HepG2 (cell line): ENCODE measurements around the gene SPATS2. TPM values are rescaled to one million over a fixed set of nuclear protein-coding genes. Genes with fewer than 3 reads are reported as not detected.

Experiments used
- CTCF ChIP-seq: sonication (generic); formaldehyde crosslinking; IDR thresholded peaks from 2 replicates; pipeline ENCODE4 v1.5.0; 2020; ENCODE audit warnings: mild to moderate bottlenecking, missing genetic modification reagents, moderate library complexity
- FOXJ3 ChIP-seq: sonication (generic); formaldehyde crosslinking; IDR thresholded peaks from 2 replicates; pipeline ENCODE4 v1.4.0; 2020; ENCODE audit warnings: missing genetic modification reagents, mild to moderate bottlenecking, borderline replicate concordance
- MAFG ChIP-seq: sonication (generic); formaldehyde crosslinking; IDR thresholded peaks from 2 replicates; pipeline ENCODE4 v1.5.1; 2020; ENCODE audit warnings: mild to moderate bottlenecking, missing genetic modification reagents
- NFE2L2 ChIP-seq: fragments of 150-350 bp; IDR thresholded peaks from 2 replicates; pipeline ENCODE4 v1.6.1; 2014; ENCODE audit warnings: low read length
- PRDM4 ChIP-seq: sonication (generic); formaldehyde crosslinking; IDR thresholded peaks from 2 replicates; pipeline ENCODE4 v1.9.0; 2021; ENCODE audit warnings: missing genetic modification reagents, borderline replicate concordance
- PRMT3 ChIP-seq: sonication (generic); formaldehyde crosslinking; IDR thresholded peaks from 2 replicates; pipeline ENCODE4 v1.8.1; 2022; ENCODE audit warnings: low read depth, mild to moderate bottlenecking, moderate library complexity, missing genetic modification reagents, borderline replicate concordance
- STAT5B ChIP-seq: sonication (generic); formaldehyde crosslinking; IDR thresholded peaks from 2 replicates; pipeline ENCODE4 v1.4.0; 2020; ENCODE audit warnings: missing genetic modification reagents
- TSC22D2 ChIP-seq: sonication (generic); formaldehyde crosslinking; IDR thresholded peaks from 2 replicates; pipeline ENCODE4 v1.5.1; 2020; ENCODE audit warnings: missing genetic modification reagents, mild to moderate bottlenecking, borderline replicate concordance
- XRCC5 ChIP-seq: fragments of 200-400 bp; formaldehyde crosslinking; optimal IDR thresholded peaks from 2 replicates; pipeline ENCODE3; 2017; ENCODE audit warnings: mild to moderate bottlenecking, low read length
- ZBTB44 ChIP-seq: sonication (generic); formaldehyde crosslinking; IDR thresholded peaks from 2 replicates; pipeline ENCODE4 v1.4.0; 2020; ENCODE audit warnings: missing genetic modification reagents
- ZNF564 ChIP-seq: sonication (generic); formaldehyde crosslinking; IDR thresholded peaks from 2 replicates; pipeline ENCODE4 v1.8.1; 2023; ENCODE audit warnings: mild to moderate bottlenecking, missing genetic modification reagents
- ZNF572 ChIP-seq: sonication (generic); formaldehyde crosslinking; IDR thresholded peaks from 2 replicates; pipeline ENCODE4 v1.5.1; 2020; ENCODE audit warnings: mild to moderate bottlenecking, missing genetic modification reagents
- ZNF850 ChIP-seq: sonication (generic); formaldehyde crosslinking; conservative IDR thresholded peaks from 2 replicates; pipeline ENCODE4 v1.9.0; 2021; ENCODE audit warnings: mild to moderate bottlenecking, missing genetic modification reagents
- polyA plus RNA-seq, 8 experiments: library from polyadenylated mRNA; depleted of rRNA in 3 of 8; stranded (reverse) in 7 of 8; unstranded in 1 of 8; fragments of >200 nt; fragmentation: Illumina TruSeq in 4 of 8; extraction: Trizol in 4 of 8; gene quantifications; 2 replicates each; pipeline versions ENCODE4 v1.2.1 to v1.2.3, GENCODE V29; 2011 to 2016; ENCODE audit warnings: low read depth in 4 of 8, missing spikeins in 1 of 8, mixed read lengths in 1 of 8; ENCODE audit not compliant: insufficient read depth in 1 of 8
- total RNA-seq, 5 experiments: library from RNA; depleted of rRNA; stranded (reverse); fragments of >200 nt; fragmentation: Illumina TruSeq; extraction: Trizol; gene quantifications; 2 replicates each; pipeline ENCODE4 v1.2.3, GENCODE V29; 2016; ENCODE audit warnings: low read depth in 1 of 5
- TF ChIP-seq, protein P1 (sequence below): sonication (generic); formaldehyde crosslinking; conservative IDR thresholded peaks from 2 replicates; pipeline ENCODE4 v1.4.0; 2020; ENCODE audit warnings: missing genetic modification reagents
- TF ChIP-seq, protein P2 (sequence below): IDR thresholded peaks from 2 replicates; pipeline ENCODE4 v1.6.1; 2012; ENCODE audit warnings: low read depth, low read length, improper control_type of control experiment
- TF ChIP-seq, protein P3 (sequence below): sonication (generic); formaldehyde crosslinking; IDR thresholded peaks from 2 replicates; pipeline ENCODE4 v1.8.1; 2023; ENCODE audit warnings: mild to moderate bottlenecking, missing genetic modification reagents, borderline replicate concordance
- TF ChIP-seq, protein P4 (sequence below): sonication (generic); formaldehyde crosslinking; IDR thresholded peaks from 2 replicates; pipeline ENCODE4 v1.4.0; 2020; ENCODE audit warnings: mild to moderate bottlenecking, missing genetic modification reagents

Gene SPATS2
- total and polyA plus RNA-seq, 2 of the 13 experiments (the other 11 are each of a cell fraction or from before 2014, with no cell fraction given): 19.3 to 28.1 TPM

DNA sequence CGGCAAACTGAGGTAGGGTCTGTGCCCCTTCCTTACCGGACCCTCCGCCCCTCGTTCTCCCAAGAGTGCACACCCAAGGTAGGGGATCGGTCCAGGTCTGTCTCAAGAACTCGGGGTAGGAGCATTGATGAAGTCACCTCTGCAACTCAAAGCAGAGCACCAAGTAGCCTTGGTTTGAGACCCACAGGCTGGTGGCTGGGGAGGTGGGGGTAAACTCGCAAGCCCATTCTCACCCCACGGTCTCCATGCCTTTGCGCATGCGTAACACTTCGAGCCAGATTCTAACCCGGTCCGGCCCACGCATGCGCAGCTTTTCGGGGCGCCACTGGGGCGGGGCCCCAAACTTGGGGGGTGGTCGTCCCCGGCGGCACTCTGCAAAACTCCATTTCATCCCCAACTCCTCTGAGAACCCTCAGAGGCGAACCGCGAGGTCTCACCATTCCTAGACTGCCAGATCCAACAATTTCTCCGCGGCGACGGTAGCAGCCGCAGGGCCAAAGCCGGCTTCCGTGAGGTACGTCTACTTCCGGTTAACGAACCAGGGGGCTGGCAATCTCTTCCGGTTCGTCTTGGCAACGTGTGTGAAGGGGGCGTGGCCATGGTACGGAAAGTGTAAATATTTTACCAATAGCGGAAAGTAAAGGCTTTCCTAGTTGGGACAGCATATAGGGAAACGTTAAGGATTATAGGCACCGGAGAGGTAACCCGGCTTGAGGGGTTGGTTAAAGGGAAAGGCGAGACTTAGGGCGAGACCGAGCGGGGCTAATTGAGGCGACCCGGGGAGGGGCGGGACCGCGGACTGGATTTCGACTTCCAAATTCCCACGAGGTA lies 200.6 kb downstream of the SPATS2 start, which contains the start of gene MCRS1 (continued):
- TF ChIP-seq TSC22D2 (no peak), ZNF564 (CRISPR knock-in tag) (0 out of 2 replicates have a peak, but pooled peaks have one; percentile 29), ZNF850 (CRISPR knock-in tag) (no peak), STAT5B (CRISPR knock-in tag) (no peak), FOXJ3 (CRISPR knock-in tag) (no peak; the same call in 1 of the 2 replicates), PRMT3 (CRISPR knock-in tag) (no peak), CTCF (0 out of 2 replicates have a peak, but pooled peaks have one; percentile 10), NFE2L2 (no peak), XRCC5 (no peak), MAFG (no peak), ZBTB44 (CRISPR knock-in tag) (no peak), PRDM4 (CRISPR knock-in tag) (no peak), ZNF572 (CRISPR knock-in tag) (no peak; the same call in 1 of the 2 replicates)
- TF ChIP-seq, protein P1, sequence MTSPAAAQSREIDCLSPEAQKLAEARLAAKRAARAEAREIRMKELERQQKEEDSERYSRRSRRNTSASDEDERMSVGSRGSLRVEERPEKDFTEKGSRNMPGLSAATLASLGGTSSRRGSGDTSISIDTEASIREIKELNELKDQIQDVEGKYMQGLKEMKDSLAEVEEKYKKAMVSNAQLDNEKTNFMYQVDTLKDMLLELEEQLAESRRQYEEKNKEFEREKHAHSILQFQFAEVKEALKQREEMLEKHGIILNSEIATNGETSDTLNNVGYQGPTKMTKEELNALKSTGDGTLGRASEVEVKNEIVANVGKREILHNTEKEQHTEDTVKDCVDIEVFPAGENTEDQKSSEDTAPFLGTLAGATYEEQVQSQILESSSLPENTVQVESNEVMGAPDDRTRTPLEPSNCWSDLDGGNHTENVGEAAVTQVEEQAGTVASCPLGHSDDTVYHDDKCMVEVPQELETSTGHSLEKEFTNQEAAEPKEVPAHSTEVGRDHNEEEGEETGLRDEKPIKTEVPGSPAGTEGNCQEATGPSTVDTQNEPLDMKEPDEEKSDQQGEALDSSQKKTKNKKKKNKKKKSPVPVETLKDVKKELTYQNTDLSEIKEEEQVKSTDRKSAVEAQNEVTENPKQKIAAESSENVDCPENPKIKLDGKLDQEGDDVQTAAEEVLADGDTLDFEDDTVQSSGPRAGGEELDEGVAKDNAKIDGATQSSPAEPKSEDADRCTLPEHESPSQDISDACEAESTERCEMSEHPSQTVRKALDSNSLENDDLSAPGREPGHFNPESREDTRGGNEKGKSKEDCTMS (CRISPR knock-in tag): no peak
- TF ChIP-seq, protein P2, sequence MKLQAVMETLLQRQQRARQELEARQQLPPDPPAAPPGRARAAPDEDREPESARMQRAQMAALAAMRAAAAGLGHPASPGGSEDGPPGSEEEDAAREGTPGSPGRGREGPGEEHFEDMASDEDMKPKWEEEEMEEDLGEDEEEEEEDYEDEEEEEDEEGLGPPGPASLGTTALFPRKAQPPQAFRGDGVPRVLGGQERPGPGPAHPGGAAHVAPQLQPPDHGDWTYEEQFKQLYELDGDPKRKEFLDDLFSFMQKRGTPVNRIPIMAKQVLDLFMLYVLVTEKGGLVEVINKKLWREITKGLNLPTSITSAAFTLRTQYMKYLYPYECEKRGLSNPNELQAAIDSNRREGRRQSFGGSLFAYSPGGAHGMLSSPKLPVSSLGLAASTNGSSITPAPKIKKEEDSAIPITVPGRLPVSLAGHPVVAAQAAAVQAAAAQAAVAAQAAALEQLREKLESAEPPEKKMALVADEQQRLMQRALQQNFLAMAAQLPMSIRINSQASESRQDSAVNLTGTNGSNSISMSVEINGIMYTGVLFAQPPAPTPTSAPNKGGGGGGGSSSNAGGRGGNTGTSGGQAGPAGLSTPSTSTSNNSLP: 0 out of 2 replicates have a peak, but pooled peaks have one; percentile 19
- TF ChIP-seq, protein P3, sequence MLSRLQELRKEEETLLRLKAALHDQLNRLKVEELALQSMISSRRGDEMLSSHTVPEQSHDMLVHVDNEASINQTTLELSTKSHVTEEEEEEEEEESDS (CRISPR knock-in tag): no peak
- TF ChIP-seq, protein P4, sequence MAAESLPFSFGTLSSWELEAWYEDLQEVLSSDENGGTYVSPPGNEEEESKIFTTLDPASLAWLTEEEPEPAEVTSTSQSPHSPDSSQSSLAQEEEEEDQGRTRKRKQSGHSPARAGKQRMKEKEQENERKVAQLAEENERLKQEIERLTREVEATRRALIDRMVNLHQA (CRISPR knock-in tag): no peak
